ENCODE results near the gene HCFC1. TPM values are rescaled to one million over a fixed set of nuclear protein-coding genes. Genes with fewer than 3 reads are reported as not detected.
A peak's percentile ranks its signal among the peaks of the same experiment; 100 is the strongest.

Gene HCFC1
- total and polyA plus RNA-seq, 9 donors, result 12.8 to 47.1 (median 34.6) TPM

DNA sequence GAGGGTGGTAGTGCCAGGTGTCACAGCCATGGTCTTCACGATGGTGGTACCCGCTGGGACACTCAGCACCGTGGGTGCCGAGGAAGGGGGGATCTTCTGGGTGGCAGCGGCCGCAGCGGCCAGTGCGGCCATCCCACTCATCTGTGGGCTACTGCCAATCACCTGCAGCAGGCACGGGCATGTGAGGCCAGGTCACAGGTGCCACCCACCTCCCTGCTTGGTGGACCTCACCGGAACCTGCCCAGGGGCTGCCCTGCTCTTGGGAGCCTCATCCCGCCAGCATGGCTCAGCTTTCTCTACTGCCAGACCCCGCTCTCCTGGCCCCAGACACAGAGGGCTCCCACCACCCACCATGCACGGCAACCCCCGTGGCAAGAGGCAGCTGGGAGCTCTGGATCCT is 13.0 kb downstream of the HCFC1 start:
- no peaks in the 10 kb centered on the region for H3K9me3 ChIP-seq (replicated peaks; ENCODE audit: control insufficient read depth, low read depth, low read length)
- 91% methylated on average over 13 of the region's 14 CpGs for WGBS (ENCODE audit: insufficient coverage)
- H3K36me3 ChIP-seq (ENCODE audit: control insufficient read depth, insufficient read depth, low read length), result peaks cover 98% of the 10 kb centered on the region

DNA sequence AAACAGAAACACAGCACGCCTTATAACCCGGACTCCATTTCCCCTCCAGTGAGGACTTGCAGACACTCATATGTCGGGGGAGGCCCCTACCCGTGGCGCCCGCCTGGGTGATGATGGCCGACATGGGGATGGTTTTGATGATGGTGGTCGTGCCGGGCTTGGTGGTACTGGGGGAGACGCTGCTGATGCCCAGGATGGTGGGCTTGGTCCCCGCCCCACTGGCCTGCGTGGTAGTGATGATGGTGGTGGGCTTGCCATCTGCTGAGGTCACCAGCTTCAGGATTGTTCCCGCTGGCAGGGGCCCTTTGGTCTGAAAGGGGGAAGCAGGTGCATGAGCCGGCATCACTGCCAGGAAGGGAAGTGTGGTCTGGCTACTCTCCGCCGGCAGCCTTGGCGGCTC is 14.4 kb downstream of the HCFC1 start:
- no peak for DNase-seq

More for the DNA sequence above, 13.0 kb downstream of the HCFC1 start:
- Histone ChIP-seq H3K27ac (ENCODE audit: low read length) (no peak overlapping the region), H3K4me1 (ENCODE audit: control insufficient read depth, insufficient read depth, low read length) (no peaks in the 10 kb centered on the region), H3K27me3 (ENCODE audit: control insufficient read depth, insufficient read depth, low read length) (peaks cover 10% of the 10 kb centered on the region), H3K4me3 (ENCODE audit: low read length) (no peak overlapping the region)
- DNase-seq, result no peak

DNA sequence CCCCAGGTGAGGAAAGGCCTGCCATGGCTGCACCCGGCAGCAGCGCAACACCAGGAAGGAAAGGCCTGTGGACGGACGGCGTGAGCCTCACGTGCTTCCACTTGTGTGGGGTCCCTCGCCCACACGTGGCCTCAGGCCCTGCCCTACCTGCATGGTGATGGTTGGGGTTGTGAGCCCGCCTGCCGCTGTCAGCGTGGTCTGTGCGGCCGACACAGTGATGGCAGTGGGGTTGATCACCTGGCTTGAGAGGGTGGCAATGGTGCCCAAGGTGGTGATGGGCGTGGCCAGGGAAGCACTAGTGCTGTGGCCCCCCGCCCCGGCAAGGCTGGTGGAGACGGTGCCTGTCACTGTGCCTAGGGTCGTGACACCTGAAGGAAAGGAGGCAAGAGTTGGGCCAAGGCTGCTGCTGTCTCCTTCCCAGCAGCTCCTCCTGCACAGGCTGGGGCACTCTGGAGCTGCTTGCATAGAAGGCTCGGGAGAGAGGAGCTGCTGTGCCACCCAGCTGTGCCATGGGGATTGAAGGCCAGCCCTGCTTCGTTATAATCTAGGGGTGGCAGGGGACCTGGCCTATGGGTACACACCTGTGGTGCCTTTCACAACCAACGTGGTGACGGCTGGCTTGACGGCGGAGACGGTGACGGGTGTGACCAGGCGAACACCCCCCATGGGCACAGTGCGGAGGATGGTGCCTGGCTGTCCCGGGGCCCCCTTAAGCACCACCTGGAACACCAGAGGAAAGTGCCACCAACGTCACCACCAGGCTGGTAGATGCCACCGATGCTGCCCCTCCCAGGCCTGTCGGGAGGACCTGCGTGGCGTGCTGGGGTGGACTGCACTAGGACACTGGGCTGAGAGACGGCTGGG is 15.3 kb downstream of the HCFC1 start:
- Histone ChIP-seq H3K27me3 (ENCODE audit: control insufficient read depth, insufficient read depth, low read length) (no peaks in the 10 kb centered on the region), H3K9me3 (replicated peaks; ENCODE audit: control insufficient read depth, low read depth, low read length) (no peaks in the 10 kb centered on the region), H3K4me1 (ENCODE audit: control insufficient read depth, insufficient read depth, low read length) (peaks cover 5% of the 10 kb centered on the region), H3K4me3 (ENCODE audit: low read length) (no peak overlapping the region), H3K27ac (ENCODE audit: low read length) (no peak overlapping the region), H3K36me3 (ENCODE audit: control insufficient read depth, insufficient read depth, low read length) (peaks cover 99% of the 10 kb centered on the region)
- WGBS (ENCODE audit: insufficient coverage), result 91% methylated on average over 35 of the region's 35 CpGs
- no peak for DNase-seq

More for the DNA sequence above, 14.4 kb downstream of the HCFC1 start:
- Histone ChIP-seq H3K36me3 (ENCODE audit: control insufficient read depth, insufficient read depth, low read length) (peaks cover 99% of the 10 kb centered on the region), H3K27me3 (ENCODE audit: control insufficient read depth, insufficient read depth, low read length) (peaks cover 5% of the 10 kb centered on the region), H3K4me3 (ENCODE audit: low read length) (no peak overlapping the region), H3K27ac (ENCODE audit: low read length) (no peak overlapping the region), H3K9me3 (replicated peaks; ENCODE audit: control insufficient read depth, low read depth, low read length) (no peaks in the 10 kb centered on the region), H3K4me1 (ENCODE audit: control insufficient read depth, insufficient read depth, low read length) (peaks cover 5% of the 10 kb centered on the region)
- WGBS (ENCODE audit: insufficient coverage), result 90% methylated on average over 14 of the region's 17 CpGs

- 72% methylated on average over 10 of the region's 12 CpGs for WGBS (ENCODE audit: insufficient coverage)
- H3K36me3 ChIP-seq (ENCODE audit: control insufficient read depth, insufficient read depth, low read length), result peaks cover 99% of the 10 kb centered on the region
Measured at GRCh38 chrX:153955228-153955732, 16.3 kb downstream of the HCFC1 start.

GRCh38 chrX:153954558-153955227 is 16.9 kb downstream of the HCFC1 start:
- Histone ChIP-seq H3K4me3 (ENCODE audit: low read length) (no peak overlapping the region), H3K27me3 (ENCODE audit: control insufficient read depth, insufficient read depth, low read length) (no peaks in the 10 kb centered on the region), H3K4me1 (ENCODE audit: control insufficient read depth, insufficient read depth, low read length) (peaks cover 12% of the 10 kb centered on the region), H3K27ac (ENCODE audit: low read length) (no peak overlapping the region), H3K9me3 (replicated peaks; ENCODE audit: control insufficient read depth, low read depth, low read length) (no peaks in the 10 kb centered on the region), H3K36me3 (ENCODE audit: control insufficient read depth, insufficient read depth, low read length) (peaks cover 99% of the 10 kb centered on the region)
- DNase-seq, result no peak
- WGBS (ENCODE audit: insufficient coverage), result 96% methylated on average over 44 of the region's 44 CpGs

More at GRCh38 chrX:153955228-153955732, 16.3 kb downstream of the HCFC1 start:
- no peaks in the 10 kb centered on the region for H3K9me3 ChIP-seq (replicated peaks; ENCODE audit: control insufficient read depth, low read depth, low read length)
- H3K4me1 ChIP-seq (ENCODE audit: control insufficient read depth, insufficient read depth, low read length), result peaks cover 6% of the 10 kb centered on the region
- H3K4me3 ChIP-seq (ENCODE audit: low read length), result no peak overlapping the region
- H3K27ac ChIP-seq (ENCODE audit: low read length), result no peak overlapping the region
- no peak for DNase-seq
- no peaks in the 10 kb centered on the region for H3K27me3 ChIP-seq (ENCODE audit: control insufficient read depth, insufficient read depth, low read length)

GRCh38 chrX:153953892-153954557 is 17.6 kb downstream of the HCFC1 start:
- no peak for DNase-seq
- Histone ChIP-seq H3K27ac (ENCODE audit: low read length) (no peak overlapping the region), H3K36me3 (ENCODE audit: control insufficient read depth, insufficient read depth, low read length) (peaks cover 98% of the 10 kb centered on the region), H3K27me3 (ENCODE audit: control insufficient read depth, insufficient read depth, low read length) (no peaks in the 10 kb centered on the region), H3K4me1 (ENCODE audit: control insufficient read depth, insufficient read depth, low read length) (peaks cover 17% of the 10 kb centered on the region), H3K9me3 (replicated peaks; ENCODE audit: control insufficient read depth, low read depth, low read length) (no peaks in the 10 kb centered on the region), H3K4me3 (ENCODE audit: low read length) (no peak overlapping the region)
- 85% methylated on average over 24 of the region's 33 CpGs for WGBS (ENCODE audit: insufficient coverage)

DNA sequence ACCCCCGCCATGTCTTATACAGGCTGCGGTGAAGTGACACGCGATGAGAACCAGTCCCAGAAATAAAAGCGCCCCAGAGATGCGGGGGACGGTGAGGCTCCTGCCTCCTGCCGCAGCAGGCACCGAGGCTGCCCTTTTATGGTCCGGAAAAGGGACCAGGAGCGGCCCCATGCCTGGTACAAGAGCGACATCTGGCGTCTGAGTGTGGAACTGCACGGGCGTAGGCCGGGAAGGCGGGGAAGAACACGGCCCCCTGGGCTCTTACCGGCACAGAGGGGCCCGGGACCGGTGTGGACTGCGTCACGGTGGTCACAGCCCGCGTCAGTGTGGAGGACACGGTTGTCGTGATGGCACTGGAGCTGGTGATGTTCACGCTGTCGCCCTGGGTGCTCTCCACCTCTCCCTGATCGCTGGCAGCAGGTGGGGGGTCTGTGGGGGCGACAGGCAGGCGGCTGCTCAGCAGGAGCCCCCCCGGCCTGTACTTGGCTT is 18.2 kb downstream of the HCFC1 start:
- H3K36me3 ChIP-seq (ENCODE audit: control insufficient read depth, insufficient read depth, low read length), result peaks cover 94% of the 10 kb centered on the region
- peaks cover 2% of the 10 kb centered on the region for H3K27me3 ChIP-seq (ENCODE audit: control insufficient read depth, insufficient read depth, low read length)
- no peaks in the 10 kb centered on the region for H3K9me3 ChIP-seq (replicated peaks; ENCODE audit: control insufficient read depth, low read depth, low read length)
- no peak overlapping the region for H3K27ac ChIP-seq (ENCODE audit: low read length)
- DNase-seq, result peak; percentile 66
- H3K4me3 ChIP-seq (ENCODE audit: low read length), result no peak overlapping the region
- WGBS (ENCODE audit: insufficient coverage), result 34% methylated on average over 27 of the region's 33 CpGs
- H3K4me1 ChIP-seq (ENCODE audit: control insufficient read depth, insufficient read depth, low read length), result peaks cover 17% of the 10 kb centered on the region

DNA sequence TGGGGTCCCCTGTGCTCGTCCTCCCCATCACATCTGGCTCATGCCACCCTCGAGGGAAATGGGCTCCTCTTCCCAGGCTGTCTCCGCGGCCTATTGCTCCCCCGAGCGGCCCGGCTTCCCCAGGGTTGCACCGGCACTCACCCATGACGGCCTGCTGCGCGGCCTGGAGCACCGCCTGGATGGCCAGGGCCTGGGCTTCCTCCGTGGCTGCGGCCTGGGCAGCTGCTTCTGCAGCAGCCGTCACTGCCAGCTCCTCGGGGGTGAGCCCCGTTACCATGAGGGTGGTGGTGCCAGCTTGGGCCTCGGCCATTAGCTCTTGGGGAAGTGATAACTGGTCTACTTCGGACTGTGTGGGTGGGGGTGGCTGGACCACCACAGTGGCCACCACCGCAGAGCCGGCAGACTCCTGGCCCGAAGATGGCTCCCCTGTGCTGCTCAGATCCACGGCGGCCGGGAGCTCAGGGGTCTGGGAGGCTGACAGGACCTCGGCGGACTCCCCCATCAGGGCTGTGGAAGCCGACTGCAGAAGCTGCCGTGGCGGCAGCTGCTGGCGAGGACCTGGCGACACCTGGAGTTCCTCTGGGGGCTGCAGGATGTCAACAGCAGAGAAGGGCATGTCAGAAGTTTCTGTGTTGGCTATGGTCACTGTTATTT is 19.1 kb downstream of the HCFC1 start:
- H3K36me3 ChIP-seq (ENCODE audit: control insufficient read depth, insufficient read depth, low read length), result peaks cover 92% of the 10 kb centered on the region
- WGBS (ENCODE audit: insufficient coverage), result 92% methylated on average over 32 of the region's 32 CpGs
- no peaks in the 10 kb centered on the region for H3K9me3 ChIP-seq (replicated peaks; ENCODE audit: control insufficient read depth, low read depth, low read length)
- no peak for DNase-seq
- H3K4me3 ChIP-seq (ENCODE audit: low read length), result no peak overlapping the region
- peaks cover 2% of the 10 kb centered on the region for H3K27me3 ChIP-seq (ENCODE audit: control insufficient read depth, insufficient read depth, low read length)
- H3K27ac ChIP-seq (ENCODE audit: low read length), result no peak overlapping the region
- peaks cover 24% of the 10 kb centered on the region for H3K4me1 ChIP-seq (ENCODE audit: control insufficient read depth, insufficient read depth, low read length)

- no peak for DNase-seq
- Histone ChIP-seq H3K9me3 (replicated peaks; ENCODE audit: control insufficient read depth, low read depth, low read length) (no peaks in the 10 kb centered on the region), H3K27me3 (ENCODE audit: control insufficient read depth, insufficient read depth, low read length) (peaks cover 6% of the 10 kb centered on the region), H3K36me3 (ENCODE audit: control insufficient read depth, insufficient read depth, low read length) (peaks cover 90% of the 10 kb centered on the region), H3K4me1 (ENCODE audit: control insufficient read depth, insufficient read depth, low read length) (peaks cover 28% of the 10 kb centered on the region), H3K4me3 (ENCODE audit: low read length) (no peak overlapping the region), H3K27ac (ENCODE audit: low read length) (no peak overlapping the region)
- 93% methylated on average over 21 of the region's 28 CpGs for WGBS (ENCODE audit: insufficient coverage)
Measured at GRCh38 chrX:153951683-153952372, 19.8 kb downstream of the HCFC1 start.
